ENCODE measurements around the gene APOL2.
"Not testable (repeated sequence)": the region's sequence is repeated elsewhere in the genome, so short reads cannot be mapped to it uniquely, and the experiment has no call there.

Gene APOL2

GRCh38 chr22:36237462-36238372, 1.6 kb downstream of the APOL2 start:
- Histone ChIP-seq H3K4me1 (ENCODE audit: insufficient read depth, low read length) (peaks cover 6% of the 10 kb centered on the region; the same call in 1 of the 2 replicates), H3K9ac (ENCODE audit: low read depth, low read length) (no peak overlapping the region), H3K36me3 (ENCODE audit: insufficient read depth, low read length) (no peaks in the 10 kb centered on the region), H3K9me3 (ENCODE audit: control insufficient read depth, insufficient read depth, low read length) (no peaks in the 10 kb centered on the region; the same call in none of the 2 replicates)

- no peaks in the 10 kb centered on the region; the same call in none of the 2 replicates for H3K9me3 ChIP-seq (ENCODE audit: control insufficient read depth, insufficient read depth, low read length)
- peaks cover 6% of the 10 kb centered on the region; the same call in 1 of the 2 replicates for H3K4me1 ChIP-seq (ENCODE audit: insufficient read depth, low read length)
- no peaks in the 10 kb centered on the region for H3K36me3 ChIP-seq (ENCODE audit: insufficient read depth, low read length)
- H3K9ac ChIP-seq (ENCODE audit: low read depth, low read length): no peak overlapping the region
Measured at GRCh38 chr22:36236388-36237319, 2.7 kb downstream of the APOL2 start.

GRCh38 chr22:36235585-36235984, 3.7 kb downstream of the APOL2 start:
- Histone ChIP-seq H3K36me3 (ENCODE audit: insufficient read depth, low read length) (no peaks in the 10 kb centered on the region), H3K9me3 (ENCODE audit: control insufficient read depth, insufficient read depth, low read length) (no peaks in the 10 kb centered on the region; the same call in none of the 2 replicates), H3K9ac (ENCODE audit: low read depth, low read length) (no peak overlapping the region), H3K4me1 (ENCODE audit: insufficient read depth, low read length) (peaks cover 6% of the 10 kb centered on the region; the same call in 1 of the 2 replicates)

GRCh38 chr22:36234919-36235318, 4.4 kb downstream of the APOL2 start:
- no peaks in the 10 kb centered on the region for H3K36me3 ChIP-seq (ENCODE audit: insufficient read depth, low read length)
- H3K4me1 ChIP-seq (ENCODE audit: insufficient read depth, low read length): peaks cover 6% of the 10 kb centered on the region; the same call in 1 of the 2 replicates
- H3K9ac ChIP-seq (ENCODE audit: low read depth, low read length): no peak overlapping the region
- no peaks in the 10 kb centered on the region; the same call in 1 of the 2 replicates for H3K9me3 ChIP-seq (ENCODE audit: control insufficient read depth, insufficient read depth, low read length)

GRCh38 chr22:36234213-36234612, 5.1 kb downstream of the APOL2 start:
- peaks cover 6% of the 10 kb centered on the region; the same call in 1 of the 2 replicates for H3K4me1 ChIP-seq (ENCODE audit: insufficient read depth, low read length)
- no peaks in the 10 kb centered on the region for H3K36me3 ChIP-seq (ENCODE audit: insufficient read depth, low read length)
- no peak overlapping the region for H3K9ac ChIP-seq (ENCODE audit: low read depth, low read length)
- no peaks in the 10 kb centered on the region; the same call in 1 of the 2 replicates for H3K9me3 ChIP-seq (ENCODE audit: control insufficient read depth, insufficient read depth, low read length)

GRCh38 chr22:36233796-36234195, 5.5 kb downstream of the APOL2 start:
- Histone ChIP-seq H3K9me3 (ENCODE audit: control insufficient read depth, insufficient read depth, low read length) (no peaks in the 10 kb centered on the region; the same call in 1 of the 2 replicates), H3K9ac (ENCODE audit: low read depth, low read length) (no peak overlapping the region), H3K36me3 (ENCODE audit: insufficient read depth, low read length) (no peaks in the 10 kb centered on the region), H3K4me1 (ENCODE audit: insufficient read depth, low read length) (peaks cover 5% of the 10 kb centered on the region; the same call in 1 of the 2 replicates)

GRCh38 chr22:36232715-36233401, 6.5 kb downstream of the APOL2 start:
- Histone ChIP-seq H3K9me3 (ENCODE audit: control insufficient read depth, insufficient read depth, low read length) (no peaks in the 10 kb centered on the region; the same call in 1 of the 2 replicates), H3K9ac (ENCODE audit: low read depth, low read length) (no peak overlapping the region), H3K4me1 (ENCODE audit: insufficient read depth, low read length) (no peaks in the 10 kb centered on the region), H3K36me3 (ENCODE audit: insufficient read depth, low read length) (no peaks in the 10 kb centered on the region)

GRCh38 chr22:36231051-36231450, 8.3 kb downstream of the APOL2 start:
- not testable (repeated sequence) for H3K9me3 ChIP-seq (ENCODE audit: control insufficient read depth, insufficient read depth, low read length); H3K9ac ChIP-seq (ENCODE audit: low read depth, low read length); H3K36me3 ChIP-seq (ENCODE audit: insufficient read depth, low read length); H3K4me1 ChIP-seq (ENCODE audit: insufficient read depth, low read length)

- not testable (repeated sequence) for H3K36me3 ChIP-seq (ENCODE audit: insufficient read depth, low read length); H3K9ac ChIP-seq (ENCODE audit: low read depth, low read length); H3K4me1 ChIP-seq (ENCODE audit: insufficient read depth, low read length); H3K9me3 ChIP-seq (ENCODE audit: control insufficient read depth, insufficient read depth, low read length)
Measured at GRCh38 chr22:36229649-36230048, 9.7 kb downstream of the APOL2 start.

GRCh38 chr22:36228944-36229343, 10.4 kb downstream of the APOL2 start:
- no peak overlapping the region for H3K9ac ChIP-seq (ENCODE audit: low read depth, low read length)
- H3K9me3 ChIP-seq (ENCODE audit: control insufficient read depth, insufficient read depth, low read length): no peaks in the 10 kb centered on the region
- no peaks in the 10 kb centered on the region for H3K4me1 ChIP-seq (ENCODE audit: insufficient read depth, low read length)
- H3K36me3 ChIP-seq (ENCODE audit: insufficient read depth, low read length): no peaks in the 10 kb centered on the region

- not testable (repeated sequence) for H3K9ac ChIP-seq (ENCODE audit: low read depth, low read length); H3K36me3 ChIP-seq (ENCODE audit: insufficient read depth, low read length); H3K9me3 ChIP-seq (ENCODE audit: control insufficient read depth, insufficient read depth, low read length); H3K4me1 ChIP-seq (ENCODE audit: insufficient read depth, low read length)
Measured at GRCh38 chr22:36228369-36228768, 11.0 kb downstream of the APOL2 start.

- H3K4me1 ChIP-seq (ENCODE audit: insufficient read depth, low read length): no peaks in the 10 kb centered on the region
- no peak overlapping the region for H3K9ac ChIP-seq (ENCODE audit: low read depth, low read length)
- no peaks in the 10 kb centered on the region for H3K9me3 ChIP-seq (ENCODE audit: control insufficient read depth, insufficient read depth, low read length)
- no peaks in the 10 kb centered on the region for H3K36me3 ChIP-seq (ENCODE audit: insufficient read depth, low read length)
Measured at GRCh38 chr22:36227806-36228205, 11.5 kb downstream of the APOL2 start.

GRCh38 chr22:36227396-36227795, 11.9 kb downstream of the APOL2 start:
- H3K4me1 ChIP-seq (ENCODE audit: insufficient read depth, low read length): no peaks in the 10 kb centered on the region
- no peak overlapping the region for H3K9ac ChIP-seq (ENCODE audit: low read depth, low read length)
- no peaks in the 10 kb centered on the region for H3K36me3 ChIP-seq (ENCODE audit: insufficient read depth, low read length)
- no peaks in the 10 kb centered on the region for H3K9me3 ChIP-seq (ENCODE audit: control insufficient read depth, insufficient read depth, low read length)

- no peaks in the 10 kb centered on the region for H3K36me3 ChIP-seq (ENCODE audit: insufficient read depth, low read length)
- no peaks in the 10 kb centered on the region for H3K4me1 ChIP-seq (ENCODE audit: insufficient read depth, low read length)
- no peak overlapping the region for H3K9ac ChIP-seq (ENCODE audit: low read depth, low read length)
- no peaks in the 10 kb centered on the region for H3K9me3 ChIP-seq (ENCODE audit: control insufficient read depth, insufficient read depth, low read length)
Measured at GRCh38 chr22:36226189-36226588, 13.1 kb downstream of the APOL2 start.

All from ES-I3 (cell line).